Upper lobe of right lung (tissue), 1 donor: ENCODE results near the gene SPCS1. TPM values are rescaled to one million over a fixed set of nuclear protein-coding genes. Genes with fewer than 3 reads are reported as not detected.
"Not testable (repeated sequence)": the region's sequence is repeated elsewhere in the genome, so short reads cannot be mapped to it uniquely, and the experiment has no call there.

ENCODE experiments used
- ATAC-seq: fragments of 200-7000 bp; cut with Tn5 transposase; one replicate; pipeline ENCODE4 v1.9.1; 2020; ENCODE audit warnings: mild to moderate bottlenecking, moderate library complexity
- DNase-seq: peaks from one replicate; pipeline ENCODE4 v3.0.0-alpha.2; 2020
- H3K27ac ChIP-seq: fragments of 200-600 bp; one replicate; pipeline ENCODE4 v1.8.0; 2022
- H3K27me3 ChIP-seq: fragments of 200-600 bp; one replicate; pipeline ENCODE4 v1.8.0; 2022; ENCODE audit warnings: mild to moderate bottlenecking
- H3K36me3 ChIP-seq: fragments of 200-600 bp; one replicate; pipeline ENCODE4 v1.8.0; 2022
- H3K4me1 ChIP-seq: fragments of 200-600 bp; one replicate; pipeline ENCODE4 v1.8.0; 2022
- H3K4me3 ChIP-seq: fragments of 200-600 bp; one replicate; pipeline ENCODE4 v1.8.0; 2022; ENCODE audit warnings: mild to moderate bottlenecking
- H3K9me3 ChIP-seq: fragments of 200-600 bp; one replicate; pipeline ENCODE4 v1.8.0; 2022
- CTCF ChIP-seq: fragments of 200-600 bp; IDR thresholded peaks from one replicate; pipeline ENCODE4 v1.8.0; 2022; ENCODE audit warnings: antibody characterized with exemption
- intact Hi-C: fragments of 100-400 bp; cut with DNase I; formaldehyde crosslinking; loops from one replicate; pipeline ENCODE4 v1.11.0; 2022
- long read RNA-seq: library from polyadenylated mRNA; unstranded; transcript quantifications from one replicate; pipeline ENCODE4 v2.0.0, GENCODE V29; 2021
- total RNA-seq: library from RNA; stranded (reverse); fragmentation: NEBNext Ultra II Directional; extraction: Animal tissue kit (Norgen Biotek cat#: 25700); gene quantifications from one replicate; pipeline ENCODE4 v1.2.1, GENCODE V29; 2021
- donor health status: DM: no; HTN: yes; CAD: no; lungs with severe emphysema.

Gene SPCS1
- 76.0 TPM for total RNA-seq
- long read RNA-seq, full-length matches to known transcripts: 76 of 85 reads
- long read RNA-seq, partial matches to known transcripts: 0 of 85 reads
- long read RNA-seq, other reads (novel, unspliced or antisense): 9 of 85 reads

- Histone ChIP-seq H3K9me3 (no peaks in the 10 kb centered on the region), H3K27ac (peak within 1 kb of the TSS; percentile 89), H3K36me3 (peaks cover 19% of the 10 kb centered on the region), H3K4me3 (peak within 1 kb of the TSS; percentile 95), H3K4me1 (peaks cover 30% of the 10 kb centered on the region), H3K27me3 (no peaks in the 10 kb centered on the region)
- DNase-seq: peak; percentile 95
- intact Hi-C loops: no loop called here
- ATAC-seq: peak; percentile 97
- no peak for TF ChIP-seq CTCF
Measured at GRCh38 chr3:52705688-52706686, at the start of gene SPCS1, which contains the start of gene GLT8D1. Gene SPCS1, plus strand, starts transcription at chr3:52706106. Its CDS starts 141 bp downstream, at chr3:52706247. Gene GLT8D1, minus strand, starts transcription at chr3:52705791. Its CDS starts 5,331 bp downstream, at chr3:52700460.

GRCh38 chr3:52660046-52660445, 45.9 kb upstream of the SPCS1 start:
- Histone ChIP-seq H3K4me1 (no peaks in the 10 kb centered on the region), H3K36me3 (peaks cover 92% of the 10 kb centered on the region), H3K4me3 (no peak overlapping the region), H3K9me3 (no peaks in the 10 kb centered on the region), H3K27ac (no peak overlapping the region), H3K27me3 (no peaks in the 10 kb centered on the region)
- intact Hi-C loops: no loop called here
- ATAC-seq: no peak
- DNase-seq: no peak
- no peak for TF ChIP-seq CTCF

- ATAC-seq: no peak
- Histone ChIP-seq H3K27ac (no peak overlapping the region), H3K4me1 (no peaks in the 10 kb centered on the region), H3K36me3 (peaks cover 92% of the 10 kb centered on the region), H3K4me3 (no peak overlapping the region), H3K27me3 (no peaks in the 10 kb centered on the region), H3K9me3 (no peaks in the 10 kb centered on the region)
- no peak for DNase-seq
- no peak for TF ChIP-seq CTCF
- intact Hi-C loops: no loop called here
Measured at GRCh38 chr3:52663098-52663497, 42.8 kb upstream of the SPCS1 start.

- Histone ChIP-seq H3K27ac (no peak overlapping the region), H3K4me1 (peaks cover 14% of the 10 kb centered on the region), H3K36me3 (peaks cover 79% of the 10 kb centered on the region), H3K9me3 (no peaks in the 10 kb centered on the region), H3K4me3 (no peak overlapping the region), H3K27me3 (no peaks in the 10 kb centered on the region)
- intact Hi-C loops: no loop called here
- DNase-seq: no peak
- TF ChIP-seq CTCF: no peak
- ATAC-seq: peak; percentile 87
Measured at GRCh38 chr3:52670621-52671521, 35.0 kb upstream of the SPCS1 start.

- DNase-seq: no peak
- Histone ChIP-seq H3K27me3 (no peaks in the 10 kb centered on the region), H3K4me1 (peaks cover 14% of the 10 kb centered on the region), H3K9me3 (no peaks in the 10 kb centered on the region), H3K4me3 (no peak overlapping the region), H3K36me3 (peaks cover 79% of the 10 kb centered on the region), H3K27ac (no peak overlapping the region)
- TF ChIP-seq CTCF: no peak
- intact Hi-C loops: no loop called here
- no peak for ATAC-seq
Measured at GRCh38 chr3:52671676-52672075, 34.2 kb upstream of the SPCS1 start.

GRCh38 chr3:52676201-52676600, 29.7 kb upstream of the SPCS1 start:
- ATAC-seq, intact Hi-C loops, H3K27ac ChIP-seq, H3K27me3 ChIP-seq, H3K9me3 ChIP-seq, DNase-seq, H3K4me3 ChIP-seq: not testable (repeated sequence)
- H3K4me1 ChIP-seq: peaks cover 11% of the 10 kb centered on the region
- H3K36me3 ChIP-seq: peaks cover 92% of the 10 kb centered on the region
